ENCODE results near the gene FSD1L.

FSD1L gene

GRCh38 chr9:105497704-105498103 lies 49.9 kb downstream of the FSD1L start:
- no peak for TF ChIP-seq CTCF (IDR thresholded peaks at IDR 0.05; ENCODE audit: borderline replicate concordance, control extremely low read depth, extremely low read depth, insufficient read depth, missing control alignments)
- in situ Hi-C loops (cut with MboI; ENCODE audit: low sequenced_read_pairs, unreplicated experiment) = no loop called here
- no peak for DNase-seq (ENCODE audit: low spot score)

DNA sequence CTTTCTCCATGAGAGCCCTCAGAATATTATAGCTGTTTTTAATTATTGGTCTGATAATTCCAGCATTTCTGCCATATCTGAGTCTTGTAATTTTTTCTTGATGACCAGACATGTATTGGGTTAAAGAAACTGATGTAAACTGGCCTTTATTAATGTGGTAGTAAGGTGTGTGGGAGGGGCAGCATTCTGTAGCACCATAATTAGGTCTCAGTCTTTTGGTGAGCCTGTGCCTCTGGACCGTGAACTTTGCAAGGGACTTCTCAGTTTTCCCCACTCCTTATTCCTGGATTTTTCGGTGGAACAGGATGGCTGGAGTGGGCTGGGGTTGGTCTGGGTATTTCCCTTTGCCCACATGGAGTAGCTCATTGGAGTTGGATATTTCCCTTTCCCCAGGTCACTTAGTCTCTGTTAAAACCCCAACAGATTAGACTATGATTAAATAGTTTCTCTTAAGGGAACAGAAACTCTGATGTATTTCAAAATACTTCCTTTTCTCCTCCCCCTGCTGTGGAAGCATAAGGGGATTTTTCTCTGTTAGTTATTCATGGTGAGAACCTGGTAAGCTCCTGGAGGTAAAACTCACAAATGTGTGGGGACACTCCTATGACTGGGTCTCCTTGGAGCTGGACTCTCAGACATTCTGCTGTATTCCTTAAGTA lies 52.4 kb downstream of the FSD1L start:
- DNase-seq (ENCODE audit: low spot score) = peak; percentile 64
- in situ Hi-C loops (cut with MboI; ENCODE audit: low sequenced_read_pairs, unreplicated experiment) = no loop called here
- no peak for TF ChIP-seq CTCF (IDR thresholded peaks at IDR 0.05; ENCODE audit: borderline replicate concordance, control extremely low read depth, extremely low read depth, insufficient read depth, missing control alignments)

- no peak for TF ChIP-seq CTCF (IDR thresholded peaks at IDR 0.05; ENCODE audit: borderline replicate concordance, control extremely low read depth, extremely low read depth, insufficient read depth, missing control alignments)
- in situ Hi-C loops (cut with MboI; ENCODE audit: low sequenced_read_pairs, unreplicated experiment) = no loop called here
- DNase-seq (ENCODE audit: low spot score) = no peak
Observed at GRCh38 chr9:105501414-105501813, 53.6 kb downstream of the FSD1L start.

DNA sequence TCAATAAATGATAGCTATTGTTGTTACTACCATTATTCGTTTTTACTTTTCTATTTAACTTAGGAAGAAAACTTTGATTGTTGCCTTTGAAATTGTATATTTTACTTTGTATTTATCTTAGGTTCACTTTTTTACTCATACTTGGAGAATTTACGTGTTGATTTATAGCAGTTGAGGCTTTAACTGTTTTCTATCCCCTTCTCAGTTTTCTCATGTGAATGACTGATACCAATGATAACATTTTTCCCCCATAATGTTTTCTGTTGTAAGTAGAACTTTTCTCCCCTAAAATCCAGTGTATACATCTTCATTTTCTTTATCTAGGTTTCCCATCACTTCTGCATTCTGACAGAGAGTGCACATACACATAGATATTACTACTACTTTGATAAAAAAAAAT lies 54.4 kb downstream of the FSD1L start:
- in situ Hi-C loops (cut with MboI; ENCODE audit: low sequenced_read_pairs, unreplicated experiment) = no loop called here
- no peak for TF ChIP-seq CTCF (IDR thresholded peaks at IDR 0.05; ENCODE audit: borderline replicate concordance, control extremely low read depth, extremely low read depth, insufficient read depth, missing control alignments)
- DNase-seq (ENCODE audit: low spot score) = no peak

- no peak for TF ChIP-seq CTCF (IDR thresholded peaks at IDR 0.05; ENCODE audit: borderline replicate concordance, control extremely low read depth, extremely low read depth, insufficient read depth, missing control alignments)
- in situ Hi-C loops (cut with MboI; ENCODE audit: low sequenced_read_pairs, unreplicated experiment) = no loop called here
- no peak for DNase-seq (ENCODE audit: low spot score)
Observed at GRCh38 chr9:105503881-105504280, 56.0 kb downstream of the FSD1L start.

DNA sequence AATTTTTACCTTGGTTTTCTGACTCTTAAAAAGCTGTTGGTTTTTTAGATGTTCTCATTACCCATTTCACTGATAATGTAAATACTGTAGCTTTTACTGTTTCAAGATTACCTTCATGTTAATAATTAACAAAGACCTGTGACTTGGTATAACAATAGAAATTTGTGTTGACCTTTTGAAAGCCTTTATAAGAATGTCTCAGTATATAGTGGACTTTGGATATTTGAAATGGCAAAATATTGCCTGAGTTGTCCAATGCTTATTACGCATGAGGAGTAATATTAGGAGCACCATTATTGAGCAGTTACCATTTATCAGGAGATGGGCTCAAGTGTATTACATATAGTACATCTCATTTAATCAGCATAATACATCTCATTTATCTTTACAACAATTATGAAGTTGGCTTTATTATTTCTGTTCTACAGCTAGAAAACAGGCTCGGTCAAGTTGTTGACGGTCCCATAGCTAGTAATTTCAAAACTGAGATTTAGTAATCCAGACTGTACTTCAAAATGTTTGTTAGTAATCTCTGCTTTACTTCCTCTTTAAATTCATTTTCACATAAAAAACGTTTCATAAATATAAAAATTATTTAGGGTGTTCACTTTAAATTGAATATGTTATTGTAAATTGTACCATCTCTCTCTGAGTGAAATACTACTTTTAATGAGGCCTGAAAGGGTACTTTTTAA lies 59.4 kb downstream of the FSD1L start:
- TF ChIP-seq CTCF (IDR thresholded peaks at IDR 0.05; ENCODE audit: borderline replicate concordance, control extremely low read depth, extremely low read depth, insufficient read depth, missing control alignments) = no peak
- in situ Hi-C loops (cut with MboI; ENCODE audit: low sequenced_read_pairs, unreplicated experiment) = no loop called here
- no peak for DNase-seq (ENCODE audit: low spot score)

Measured in GM13976 (cell line).